GM13977 (cell line): ENCODE results near the gene MS4A10.
"Not testable (repeated sequence)": the region's sequence is repeated elsewhere in the genome, so short reads cannot be mapped to it uniquely, and the experiment has no call there.

Source experiments
- DNase-seq: peaks from one replicate; pipeline ENCODE4 v3.0.0; 2012; ENCODE audit warnings: low spot score
- in situ Hi-C: fragments of 300-500 bp; cut with MboI; formaldehyde crosslinking; loops from one replicate; pipeline ENCODE4 v1.12.0; 2022; ENCODE audit warnings: low sequenced_read_pairs, low pct_unique_long_range_greater_than_20kb, mixed read lengths, inconsistent platforms; ENCODE audit not compliant: unreplicated experiment
- TF ChIP-seq, protein P1 (sequence below): IDR thresholded peaks from 2 replicates; pipeline ENCODE4 v1.5.1; 2012; ENCODE audit warnings: mild to moderate bottlenecking, control low read depth; ENCODE audit not compliant: insufficient read depth; ENCODE audit errors: extremely low read depth, missing control alignments

The MS4A10 gene

GRCh38 chr11:60810569-60810968, 25.4 kb downstream of the MS4A10 start:
- in situ Hi-C loops, result no loop called here
- DNase-seq, result no peak
- TF ChIP-seq, protein P1, sequence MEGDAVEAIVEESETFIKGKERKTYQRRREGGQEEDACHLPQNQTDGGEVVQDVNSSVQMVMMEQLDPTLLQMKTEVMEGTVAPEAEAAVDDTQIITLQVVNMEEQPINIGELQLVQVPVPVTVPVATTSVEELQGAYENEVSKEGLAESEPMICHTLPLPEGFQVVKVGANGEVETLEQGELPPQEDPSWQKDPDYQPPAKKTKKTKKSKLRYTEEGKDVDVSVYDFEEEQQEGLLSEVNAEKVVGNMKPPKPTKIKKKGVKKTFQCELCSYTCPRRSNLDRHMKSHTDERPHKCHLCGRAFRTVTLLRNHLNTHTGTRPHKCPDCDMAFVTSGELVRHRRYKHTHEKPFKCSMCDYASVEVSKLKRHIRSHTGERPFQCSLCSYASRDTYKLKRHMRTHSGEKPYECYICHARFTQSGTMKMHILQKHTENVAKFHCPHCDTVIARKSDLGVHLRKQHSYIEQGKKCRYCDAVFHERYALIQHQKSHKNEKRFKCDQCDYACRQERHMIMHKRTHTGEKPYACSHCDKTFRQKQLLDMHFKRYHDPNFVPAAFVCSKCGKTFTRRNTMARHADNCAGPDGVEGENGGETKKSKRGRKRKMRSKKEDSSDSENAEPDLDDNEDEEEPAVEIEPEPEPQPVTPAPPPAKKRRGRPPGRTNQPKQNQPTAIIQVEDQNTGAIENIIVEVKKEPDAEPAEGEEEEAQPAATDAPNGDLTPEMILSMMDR, result no peak

- TF ChIP-seq, protein P1, result no peak
- in situ Hi-C loops, result no loop called here
- no peak for DNase-seq
Observed at GRCh38 chr11:60813324-60813723, 28.2 kb downstream of the MS4A10 start.

DNA sequence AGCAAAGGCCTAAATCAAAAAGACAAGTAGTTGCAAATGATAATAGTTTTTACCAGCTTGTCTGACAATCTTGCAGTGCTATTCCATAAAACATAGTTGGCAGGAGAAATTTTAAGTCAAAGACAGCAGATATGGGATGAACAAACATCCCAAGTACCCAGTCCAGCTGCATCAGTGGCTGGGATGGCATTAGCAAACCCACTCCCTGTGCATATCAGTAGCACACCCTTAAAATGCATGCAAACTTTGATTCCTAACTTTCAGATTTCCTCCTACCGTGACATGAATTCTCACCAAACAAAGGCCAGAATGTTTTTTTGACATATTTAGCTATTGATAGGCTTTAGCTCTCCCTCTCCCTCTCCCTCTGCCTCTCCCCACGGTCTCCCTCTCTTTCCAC, 29.0 kb downstream of the MS4A10 start:
- in situ Hi-C loops, result no loop called here
- no peak for DNase-seq
- TF ChIP-seq, protein P1, result no peak

- in situ Hi-C loops, result no loop called here
- DNase-seq, result no peak
- TF ChIP-seq, protein P1, result no peak
Observed at GRCh38 chr11:60816590-60817157, 31.5 kb downstream of the MS4A10 start.

- in situ Hi-C loops, result no loop called here
- DNase-seq, result no peak
- TF ChIP-seq, protein P1, result no peak
Observed at GRCh38 chr11:60818057-60818456, 32.9 kb downstream of the MS4A10 start.

DNA sequence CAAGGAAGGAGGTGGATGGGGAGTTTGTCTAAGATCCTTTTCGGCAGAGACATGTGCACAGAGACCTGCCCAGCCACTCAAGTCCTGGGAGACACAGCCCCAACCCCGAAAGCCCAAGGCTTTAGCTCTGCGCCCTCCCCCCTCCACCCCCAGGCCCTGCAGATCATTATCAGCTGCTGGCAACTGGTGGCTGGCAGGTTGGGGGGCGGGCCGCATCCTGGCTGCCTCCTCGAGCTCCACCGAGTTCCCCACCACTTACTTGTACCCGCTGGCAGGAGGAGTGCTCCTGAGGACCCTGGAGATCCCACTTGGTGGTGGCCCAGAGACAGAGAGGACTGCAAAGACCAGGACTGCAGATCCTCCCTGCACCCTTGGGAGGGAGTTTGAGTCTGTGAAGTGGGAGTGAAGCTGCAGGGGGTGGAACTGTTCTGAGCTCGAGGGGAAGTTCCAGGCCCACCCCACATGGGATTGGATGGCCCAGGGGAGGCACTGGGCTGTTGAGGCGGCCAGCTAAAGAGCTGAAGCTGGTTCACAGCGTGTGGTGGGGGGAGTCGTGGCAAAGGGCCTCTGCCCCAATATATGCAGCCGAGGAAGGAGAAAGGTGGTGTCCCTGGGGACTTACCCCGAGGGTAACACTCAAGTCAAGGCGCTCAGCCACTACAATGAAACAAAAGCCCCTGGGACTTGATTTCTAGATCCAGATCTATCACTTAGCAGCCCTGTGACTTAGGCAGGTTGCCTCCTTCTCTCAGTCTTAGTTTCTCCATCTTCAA, 36.9 kb downstream of the MS4A10 start:
- TF ChIP-seq, protein P1, result no peak
- in situ Hi-C loops, result no loop called here

GRCh38 chr11:60823745-60824306, 38.7 kb downstream of the MS4A10 start:
- in situ Hi-C loops, DNase-seq: not testable (repeated sequence)

More for the DNA sequence above, 36.9 kb downstream of the MS4A10 start:
- DNase-seq, result peak; percentile 40
